Endometrium (tissue), 2 donors: ENCODE results near the gene FAM131B.

Experiments
- FAIRE-seq: peaks from 2 replicates; lab custom pipeline; 2012; peaks lifted over from hg19 to GRCh38; lab: Jason Lieb, UNC
- donor health status: control.
- donor health status: control.

The FAM131B gene

DNA sequence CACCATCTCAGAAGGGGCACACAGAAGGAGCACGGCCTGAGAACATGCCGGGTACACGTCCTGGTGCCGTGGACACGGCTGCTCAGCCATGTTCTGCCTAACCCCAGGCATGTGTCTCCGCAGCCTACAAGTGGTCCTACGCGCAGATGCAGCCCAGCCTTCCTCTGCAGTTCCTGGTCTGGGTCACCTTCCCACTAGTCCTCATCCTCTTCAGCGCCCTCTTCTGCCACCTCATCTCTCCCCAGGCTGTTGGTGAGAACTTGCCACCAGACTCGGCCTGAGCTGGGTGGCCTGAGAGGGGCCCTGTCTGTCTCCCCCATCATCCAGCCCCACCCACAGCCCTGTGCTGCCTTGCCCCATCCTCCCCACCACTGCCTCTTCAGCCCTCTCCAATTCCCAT, 41.3 kb downstream of the FAM131B start:
- FAIRE-seq: no peak

DNA sequence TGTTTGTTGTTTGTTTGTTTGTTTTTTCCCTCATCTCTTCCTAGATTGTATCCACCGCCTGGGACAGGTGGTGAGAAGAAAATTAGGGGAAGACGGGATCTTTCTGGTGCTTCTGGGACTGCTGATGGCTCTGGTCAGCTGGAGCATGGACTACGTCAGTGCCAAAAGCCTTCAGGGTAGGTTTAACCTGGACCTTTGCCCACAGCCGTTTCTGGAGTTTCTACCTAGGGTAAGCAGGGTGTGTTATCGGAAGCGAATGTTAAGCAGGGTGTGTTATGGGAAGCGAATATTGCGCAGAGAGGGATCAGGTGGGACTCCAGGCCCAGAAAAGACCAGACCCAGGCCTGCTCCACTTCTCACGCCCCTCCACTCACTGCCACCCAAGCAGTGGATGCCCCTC, 41.9 kb downstream of the FAM131B start:
- FAIRE-seq: no peak

DNA sequence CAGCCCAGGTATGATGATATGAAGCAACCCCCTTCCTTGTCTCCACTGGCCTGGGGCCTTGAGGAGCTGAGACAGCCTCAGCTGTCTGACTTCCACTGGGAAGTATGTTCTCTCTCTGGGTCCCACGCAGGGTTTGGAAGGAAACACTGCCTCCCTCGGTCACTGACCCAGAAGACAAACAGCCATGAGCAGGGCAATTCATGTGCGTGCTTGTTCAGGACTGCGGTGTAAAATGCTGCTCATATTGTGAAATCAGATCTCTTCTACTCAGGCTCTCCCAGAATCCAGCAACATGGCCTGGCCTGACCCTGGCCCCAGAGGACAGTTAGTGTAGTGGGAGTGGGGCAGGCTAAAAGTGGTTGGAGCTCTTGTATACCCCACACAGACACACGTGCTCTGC, 43.9 kb downstream of the FAM131B start:
- FAIRE-seq: no peak

DNA sequence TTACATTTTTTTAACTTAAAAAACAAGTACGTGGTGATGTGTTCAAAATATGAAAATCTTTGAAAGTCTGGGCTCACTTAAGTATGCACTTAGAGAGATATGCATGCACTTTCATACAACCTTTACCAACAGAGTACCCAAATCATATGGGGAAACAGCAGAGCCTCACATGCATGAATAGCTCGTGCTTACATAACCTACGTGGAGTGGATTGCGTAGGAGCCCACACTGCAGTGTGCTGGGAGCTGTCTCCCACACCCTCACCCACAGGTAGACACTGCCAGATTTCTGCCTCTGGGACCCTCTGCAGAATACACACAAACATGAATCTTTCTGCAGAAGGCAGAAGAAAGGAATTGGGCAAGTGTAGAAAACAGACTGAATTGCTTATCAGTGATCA, 46.0 kb downstream of the FAM131B start:
- FAIRE-seq: no peak

DNA sequence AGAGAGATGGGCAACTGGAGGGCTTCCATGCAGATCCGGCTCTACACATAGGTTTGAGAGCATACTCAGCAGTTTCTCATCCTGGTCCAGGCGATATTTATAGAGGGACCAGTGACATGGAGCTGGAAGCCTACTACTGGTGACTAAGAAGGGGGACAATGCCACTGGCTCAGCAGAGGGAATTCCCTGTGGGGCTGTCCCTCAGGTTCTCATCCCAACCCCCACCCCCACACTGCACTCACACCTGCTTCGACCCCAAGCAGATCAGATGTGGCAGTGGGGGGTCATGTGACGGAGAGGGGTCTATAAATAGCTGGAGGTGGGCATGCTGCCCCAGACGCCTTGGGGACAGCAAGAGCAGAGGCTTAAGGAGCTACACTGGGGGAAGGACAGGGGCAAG, 46.7 kb downstream of the FAM131B start, which contains the start of gene CLCN1:
Gene CLCN1 (plus strand): TSS at position 336 of the 400 bp plus-strand sequence. CDS start 102 bp downstream, outside the sequence.
- FAIRE-seq: no peak

DNA sequence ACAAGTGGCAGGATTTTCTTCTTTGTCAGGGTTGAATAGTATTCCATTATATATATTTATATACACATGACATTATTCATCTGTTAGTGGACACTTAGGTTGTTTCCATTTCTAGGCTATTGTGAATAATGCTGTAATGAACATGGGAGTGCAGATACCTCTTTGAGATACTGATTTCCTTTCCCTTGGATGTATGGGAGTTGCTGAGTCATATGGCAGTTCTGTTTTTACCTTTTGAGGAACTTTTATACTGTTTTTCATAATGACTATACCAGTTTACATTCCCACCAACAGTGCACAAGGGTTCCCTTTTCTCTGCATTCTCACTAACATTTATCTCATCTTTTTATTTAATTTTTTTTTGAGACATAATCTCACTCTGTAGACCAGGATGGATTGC, 48.4 kb downstream of the FAM131B start:
- no peak for FAIRE-seq

DNA sequence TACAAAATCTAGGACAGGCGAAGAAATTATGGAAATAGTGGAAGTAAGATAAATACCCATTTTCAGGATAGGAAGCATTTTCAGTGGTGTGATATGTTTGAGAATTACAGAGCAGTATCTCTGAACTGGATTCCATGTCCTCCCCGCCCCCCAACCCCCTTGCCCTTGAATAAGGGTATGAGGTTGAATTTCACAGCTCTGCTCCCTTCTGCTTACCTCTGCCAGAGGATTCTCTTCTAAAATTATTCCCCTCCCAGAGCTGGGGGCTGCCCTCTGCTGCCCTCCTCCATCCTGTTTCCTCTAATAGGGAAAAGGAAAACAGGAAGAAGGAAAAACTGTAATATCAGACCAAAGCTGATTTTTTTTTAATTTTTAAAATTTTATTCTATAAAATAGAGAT, 53.9 kb downstream of the FAM131B start:
- no peak for FAIRE-seq

DNA sequence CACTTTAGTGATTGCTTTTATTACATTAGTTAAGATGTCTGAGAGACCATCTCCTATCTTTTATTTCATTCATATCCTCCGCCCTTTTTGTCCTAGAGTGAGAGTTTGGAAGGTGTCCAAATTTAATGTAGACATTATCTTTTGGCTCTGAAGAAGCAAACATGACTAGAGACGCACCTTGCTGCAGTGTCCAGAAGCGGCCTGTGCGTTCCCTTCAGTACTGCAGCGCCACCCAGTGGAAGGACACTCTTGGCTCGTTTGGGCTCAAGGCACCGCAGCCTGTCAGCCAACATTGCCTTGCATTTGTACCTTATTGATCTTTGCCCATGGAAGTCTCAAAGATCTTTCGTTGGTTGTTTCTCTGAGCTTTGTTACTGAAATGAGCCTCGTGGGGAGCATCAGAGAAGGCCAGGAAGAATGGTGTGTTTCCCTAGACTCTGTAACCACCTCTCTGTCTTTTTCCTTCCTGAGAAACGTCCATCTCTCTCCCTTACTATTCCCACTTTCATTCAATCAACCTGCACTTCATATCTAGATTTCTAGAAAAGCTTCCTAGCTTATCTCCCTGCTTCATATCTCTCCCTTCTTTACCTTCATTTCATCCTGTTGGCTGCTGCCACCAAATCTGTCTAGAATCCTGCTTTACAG, 57.0 kb downstream of the FAM131B start:
- no peak for FAIRE-seq

DNA sequence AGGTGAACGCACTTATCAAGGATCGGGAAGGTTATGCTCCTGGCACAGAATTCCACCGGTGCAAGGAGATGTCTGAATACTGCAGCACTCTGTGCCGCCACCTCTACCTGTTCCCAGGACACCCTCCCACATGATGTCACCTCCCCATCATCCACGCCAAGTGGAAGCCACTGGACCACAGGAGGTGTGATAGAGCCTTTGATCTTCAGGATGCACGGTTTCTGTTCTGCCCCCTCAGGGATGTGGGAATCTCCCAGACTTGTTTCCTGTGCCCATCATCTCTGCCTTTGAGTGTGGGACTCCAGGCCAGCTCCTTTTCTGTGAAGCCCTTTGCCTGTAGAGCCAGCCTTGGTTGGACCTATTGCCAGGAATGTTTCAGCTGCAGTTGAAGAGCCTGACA, 57.6 kb downstream of the FAM131B start:
- FAIRE-seq: no peak

DNA sequence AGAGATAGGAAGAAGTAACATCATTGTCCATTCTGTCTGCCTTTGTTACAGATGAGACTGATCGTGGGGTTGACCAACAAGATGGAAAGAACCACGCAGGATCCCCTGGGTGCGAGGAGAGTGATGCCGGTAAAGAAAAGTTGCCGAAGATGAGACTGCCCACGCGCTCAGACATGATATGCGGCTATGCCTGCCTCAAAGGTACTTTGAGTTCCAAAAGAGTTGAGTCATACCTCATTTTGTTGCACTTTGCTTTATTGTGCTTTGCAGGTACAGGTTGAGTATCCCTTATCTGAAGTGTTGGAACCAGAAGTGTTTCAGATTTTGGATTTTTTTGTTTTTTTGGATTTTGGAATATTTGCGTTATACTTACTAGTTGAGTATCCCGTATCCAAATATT, 58.8 kb downstream of the FAM131B start:
- no peak for FAIRE-seq
